Ammon's horn (tissue), 1 donor: ENCODE measurements around the gene WFS1.

Experiments used
- DNase-seq: peaks from one replicate; pipeline ENCODE4 v3.0.0-alpha.2; 2016; ENCODE audit warnings: low spot score

Gene WFS1

DNA sequence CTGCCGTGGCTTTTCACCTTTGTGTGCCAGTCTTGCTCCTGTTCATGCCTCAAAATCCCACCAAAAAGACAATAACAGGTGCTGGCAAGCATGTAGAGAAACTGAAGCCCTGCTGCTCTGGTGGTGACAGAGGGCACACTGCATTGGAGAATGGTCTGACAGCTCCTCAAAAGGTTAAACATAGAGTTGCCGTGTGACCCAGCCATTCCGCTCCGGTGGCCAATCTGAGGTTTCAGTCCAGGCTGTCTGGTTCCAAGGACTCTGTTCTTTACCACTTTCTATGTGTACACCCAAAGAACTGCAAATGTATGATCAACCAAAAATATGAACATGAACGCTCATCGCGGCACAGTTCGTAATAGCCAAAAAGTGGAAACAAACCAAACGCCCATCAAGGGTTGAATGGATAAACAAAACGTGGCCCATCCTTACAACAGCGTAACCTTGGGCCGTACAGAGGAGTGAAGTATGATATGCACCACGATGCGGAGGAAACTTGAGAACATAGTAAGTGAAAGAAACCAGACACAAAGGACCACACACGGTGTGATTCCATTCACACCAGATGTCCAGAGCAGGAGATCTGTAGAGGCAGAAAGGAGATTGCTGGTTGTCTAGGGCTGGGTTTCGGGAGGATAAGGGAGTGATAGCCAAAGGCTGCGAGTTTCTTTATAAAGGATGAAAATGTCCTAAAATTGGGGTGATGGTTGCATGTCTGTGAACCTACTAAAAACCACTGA lies 33.6 kb upstream of the WFS1 start:
- DNase-seq = no peak

DNA sequence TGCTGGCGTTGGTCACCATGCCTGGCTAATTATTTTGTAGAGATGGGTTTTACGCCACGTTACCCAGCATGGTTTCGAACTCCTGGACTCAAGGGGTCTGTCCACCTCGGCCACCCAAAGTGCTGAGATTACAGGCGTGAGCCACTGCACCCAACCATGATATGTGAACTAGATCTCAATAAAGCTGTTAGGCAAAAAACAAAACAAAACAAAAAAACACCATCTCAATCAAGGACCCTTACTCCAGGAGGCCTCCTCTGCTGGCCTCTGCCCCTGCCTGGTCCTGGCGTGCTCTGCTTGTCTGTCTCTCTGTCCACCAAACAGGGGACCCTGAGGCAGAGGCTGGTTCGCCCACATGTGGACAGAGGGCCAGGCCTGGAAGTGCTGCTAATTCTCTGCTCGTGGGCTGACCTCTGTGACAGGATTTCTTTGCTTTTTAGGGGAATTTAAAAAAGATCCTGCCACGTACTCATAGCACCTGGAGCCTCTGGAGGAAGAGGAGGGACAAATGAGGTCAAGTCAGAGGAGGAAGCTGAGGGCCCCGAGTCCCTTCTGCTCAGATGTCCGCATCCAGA lies 32.7 kb upstream of the WFS1 start:
- no peak for DNase-seq

DNA sequence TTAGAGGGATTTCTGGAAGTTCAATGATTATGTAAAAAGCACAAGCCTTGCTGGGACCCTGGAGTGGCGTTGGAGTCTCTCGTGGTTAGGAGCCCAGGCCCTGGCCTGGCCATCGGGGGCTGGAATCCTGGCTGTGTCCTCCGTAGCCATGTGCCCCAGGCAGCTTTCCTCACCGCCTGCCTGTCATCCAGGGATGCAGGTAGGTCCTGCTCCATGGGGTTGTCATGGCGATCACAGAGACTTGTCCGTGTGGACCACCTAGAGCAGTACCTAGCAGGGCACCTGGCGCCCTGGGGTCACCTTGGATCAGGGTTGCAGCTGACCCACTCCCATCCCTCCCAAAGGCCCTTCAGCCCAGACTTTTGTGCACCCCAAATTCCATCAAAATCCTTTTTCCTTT lies 30.2 kb upstream of the WFS1 start:
- DNase-seq = no peak

- DNase-seq = no peak
These were observed 29.7 kb upstream of the WFS1 start for GRCh38 chr4:6239968-6240367.

DNA sequence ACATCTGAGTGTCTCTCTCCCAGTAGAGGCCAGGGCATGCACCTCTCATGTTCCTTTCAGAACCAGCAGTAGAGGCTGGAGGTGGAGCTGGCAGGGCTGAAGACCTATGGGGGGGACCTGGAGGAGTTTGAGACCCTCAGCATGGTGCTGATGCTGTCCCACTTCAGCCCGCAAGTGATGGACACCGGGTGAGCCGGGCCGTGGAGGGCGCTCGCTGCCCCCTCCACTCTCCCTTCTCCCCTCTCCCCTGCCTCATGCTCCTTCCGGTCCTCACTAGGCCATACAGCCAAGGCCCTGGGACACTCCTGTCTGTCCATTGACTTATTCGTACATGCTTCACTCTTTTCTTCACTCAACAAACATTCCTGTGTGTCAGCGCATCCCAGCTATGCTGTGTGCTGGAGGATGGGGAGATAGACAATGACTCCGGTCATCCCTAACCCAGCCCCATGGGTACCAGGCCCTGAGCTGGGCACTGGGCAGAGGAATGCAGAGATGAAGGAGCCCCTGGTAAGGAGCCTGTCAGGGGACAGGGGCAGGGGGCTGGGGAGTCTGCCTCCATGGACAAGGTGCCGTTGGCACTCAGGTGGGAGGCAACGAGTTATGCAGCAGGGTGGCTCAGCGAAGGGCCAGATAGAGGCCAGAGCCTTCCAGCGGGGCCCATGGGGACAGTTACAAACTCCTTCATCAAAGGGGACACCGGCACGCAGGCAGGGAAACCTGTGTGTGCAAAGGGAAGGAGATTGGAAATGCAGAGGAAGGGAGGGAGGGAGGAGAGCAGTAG lies 28.4 kb upstream of the WFS1 start:
- no peak for DNase-seq

- DNase-seq = no peak
These were observed 27.2 kb upstream of the WFS1 start for GRCh38 chr4:6242271-6243029.

DNA sequence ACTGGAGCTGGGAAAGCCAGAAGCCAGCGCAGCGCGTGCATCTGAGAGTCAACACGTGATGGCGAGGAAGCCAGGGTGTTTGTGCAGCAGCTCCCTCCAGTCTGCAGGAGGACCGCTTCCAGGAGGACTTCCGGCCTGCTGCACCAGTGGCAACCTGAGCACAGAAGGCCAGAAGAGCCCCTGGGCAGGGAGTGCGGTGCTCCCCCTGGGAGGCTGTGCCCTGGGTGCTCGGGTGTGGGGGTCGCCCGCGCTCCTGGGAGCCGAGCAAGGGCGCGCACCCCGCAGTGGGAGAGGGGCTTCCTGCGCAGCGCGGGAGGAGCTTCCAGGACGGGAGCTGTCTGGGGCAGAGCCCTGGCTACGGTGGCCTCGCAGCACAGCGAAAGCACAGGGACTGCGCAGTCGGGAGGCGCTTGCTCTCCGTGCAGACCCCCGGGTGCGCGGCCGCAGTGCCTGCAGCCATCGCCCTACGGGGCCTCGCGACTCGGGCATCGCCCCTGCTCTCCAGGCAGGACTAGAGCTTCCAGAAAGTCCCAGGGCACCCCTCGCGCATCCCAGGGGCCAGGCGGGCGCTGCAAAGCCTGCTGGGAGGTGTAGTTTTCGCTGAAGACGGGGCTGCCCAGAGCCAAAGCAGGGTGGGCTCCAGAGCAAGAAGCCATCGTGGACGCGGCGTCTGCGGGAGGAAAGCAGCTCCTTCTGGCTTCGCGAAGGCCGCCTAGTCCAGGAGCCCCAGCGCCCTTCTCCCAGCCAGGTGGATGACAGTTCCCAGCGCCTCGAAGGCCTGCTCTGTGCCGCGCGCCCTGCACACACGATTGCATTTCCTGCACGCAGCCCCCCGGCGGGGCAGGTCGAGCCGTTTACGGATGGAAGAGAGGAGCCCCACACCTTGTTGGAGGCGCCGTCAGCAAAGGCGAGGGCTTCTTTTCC lies 24.1 kb upstream of the WFS1 start:
- peak; percentile 69 for DNase-seq

- DNase-seq = no peak
These were observed 23.4 kb upstream of the WFS1 start for GRCh38 chr4:6246170-6246634.

DNA sequence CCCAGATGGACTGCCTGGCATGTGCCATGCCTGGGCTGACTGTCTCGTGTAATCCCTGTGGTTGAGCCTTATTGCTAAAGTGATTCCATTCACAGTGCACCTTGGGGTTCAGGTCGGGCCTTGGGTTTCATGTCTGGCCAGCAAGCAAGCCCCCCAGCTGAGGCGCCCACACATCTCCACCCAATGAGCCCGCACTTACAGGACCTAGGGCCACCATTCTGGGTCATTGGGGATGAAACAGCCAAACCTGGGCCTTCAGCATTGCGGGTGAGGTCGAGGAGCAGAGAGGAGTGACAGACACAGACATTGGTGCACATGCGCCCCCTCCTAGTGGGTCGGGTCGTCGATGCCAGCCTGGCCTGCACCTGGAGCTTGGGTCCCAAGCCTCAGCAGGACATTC lies 21.3 kb upstream of the WFS1 start:
- no peak for DNase-seq

DNA sequence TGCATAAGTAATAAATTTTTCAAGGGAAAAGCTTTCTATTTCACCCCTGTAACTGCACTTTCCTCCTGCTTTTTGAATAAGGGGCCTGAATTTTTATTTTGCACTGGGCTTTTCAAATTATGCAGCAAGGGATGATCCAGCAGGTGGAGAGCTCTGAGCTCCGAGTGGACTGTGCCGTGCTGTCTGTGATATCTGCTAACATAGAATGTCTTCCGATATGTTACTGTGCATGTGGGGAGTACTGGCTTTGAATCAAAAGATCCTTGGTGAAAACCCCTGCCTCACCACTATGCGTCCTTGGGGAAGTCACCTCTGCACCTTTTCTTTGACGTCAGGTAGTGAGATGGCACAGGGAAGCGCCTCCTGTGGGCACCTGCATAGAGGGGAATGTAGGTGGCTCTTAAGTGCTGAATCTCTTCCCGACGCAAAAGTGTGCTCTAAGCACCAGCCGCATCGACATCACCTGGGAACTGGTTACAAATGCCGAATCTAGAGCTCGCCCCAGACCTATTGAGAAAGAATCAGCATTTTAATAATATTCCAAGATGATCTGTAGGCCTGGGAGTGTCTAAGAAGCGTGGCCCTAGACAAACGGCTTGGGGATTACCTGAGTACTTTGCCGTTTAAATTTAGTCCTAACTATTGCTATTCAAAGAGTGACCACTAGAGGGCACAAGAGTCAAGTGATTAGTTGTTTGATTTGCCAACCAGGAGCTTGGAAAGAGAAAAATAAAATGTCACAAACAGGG lies 19.2 kb upstream of the WFS1 start:
- peak; percentile 79 for DNase-seq

DNA sequence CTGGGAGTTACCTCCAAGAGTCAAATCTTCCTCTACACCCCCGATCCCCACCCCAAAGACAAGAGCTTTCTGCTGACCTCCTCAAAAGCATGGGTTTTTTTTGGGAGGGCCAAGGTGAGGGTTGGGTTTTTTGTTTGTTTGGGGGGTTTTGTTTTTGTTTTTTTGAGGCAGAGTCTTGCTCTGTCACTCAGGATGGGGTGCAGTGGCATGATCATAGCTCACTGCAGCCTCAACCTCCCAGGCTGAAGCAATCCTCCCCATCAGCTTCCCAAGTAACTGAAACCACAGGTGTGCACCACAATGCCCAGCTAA lies 18.7 kb upstream of the WFS1 start:
- no peak for DNase-seq

GRCh38 chr4:6251365-6251764 lies 18.3 kb upstream of the WFS1 start:
- DNase-seq = no peak

DNA sequence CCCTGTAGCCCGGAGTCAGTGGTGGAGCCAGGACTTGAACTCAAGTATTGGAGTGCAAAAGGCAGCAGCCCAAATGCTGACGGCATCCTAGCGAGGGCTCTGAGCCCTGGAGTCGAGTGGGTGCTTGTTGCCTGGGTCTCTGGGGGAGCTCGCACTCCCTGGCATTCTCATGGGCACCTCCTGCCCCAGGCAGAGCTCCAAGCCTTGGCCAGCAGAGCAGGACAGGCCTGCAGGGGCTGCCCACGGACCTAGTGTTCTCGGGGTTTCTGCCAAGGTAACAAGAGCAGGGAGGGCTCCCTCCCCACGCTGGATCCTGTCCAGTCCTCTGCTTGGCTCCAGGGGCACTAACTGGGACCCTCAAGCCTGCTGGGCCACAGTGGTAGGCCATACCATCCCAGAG lies 17.6 kb upstream of the WFS1 start:
- DNase-seq = peak; percentile 77

DNA sequence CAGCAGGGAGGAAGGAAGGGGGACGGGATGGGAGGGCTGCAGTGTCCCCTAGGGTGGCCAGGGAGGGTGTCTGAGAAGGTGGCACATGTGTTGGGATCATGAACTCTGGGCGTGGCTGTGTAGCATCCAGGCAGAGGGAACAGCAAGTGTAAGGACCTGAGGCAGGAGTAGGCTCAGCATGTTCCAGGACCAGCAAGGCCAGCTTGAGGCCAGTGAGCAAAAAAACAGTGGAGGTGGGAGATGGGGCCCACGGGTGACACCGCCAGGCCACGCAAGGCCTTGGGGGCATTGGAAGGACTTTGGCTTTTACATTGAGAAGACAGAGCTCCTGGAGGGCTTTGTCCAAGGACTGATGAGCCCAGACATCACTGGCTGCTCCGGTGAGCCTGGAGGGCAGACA lies 16.5 kb upstream of the WFS1 start:
- DNase-seq = no peak

DNA sequence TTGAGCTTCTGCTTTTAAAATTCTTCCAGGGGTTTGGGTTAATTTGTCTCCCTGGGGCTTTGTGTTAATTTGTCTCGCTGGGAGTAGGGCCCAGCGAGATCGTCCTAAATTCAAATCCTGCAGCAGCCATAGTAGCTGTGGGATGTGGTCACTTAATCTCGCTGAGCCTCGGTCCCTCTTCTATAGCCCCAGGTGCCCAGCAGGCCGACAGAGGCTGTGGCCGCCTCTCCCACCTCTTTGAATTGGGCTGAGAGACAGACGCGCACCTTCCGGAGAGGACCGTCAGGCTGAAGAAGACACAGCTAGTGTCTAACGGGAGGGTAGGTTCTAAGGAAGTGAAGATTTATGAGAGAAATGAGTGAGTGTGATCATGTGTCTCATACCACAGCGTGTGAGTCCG lies 15.7 kb upstream of the WFS1 start:
- no peak for DNase-seq

DNA sequence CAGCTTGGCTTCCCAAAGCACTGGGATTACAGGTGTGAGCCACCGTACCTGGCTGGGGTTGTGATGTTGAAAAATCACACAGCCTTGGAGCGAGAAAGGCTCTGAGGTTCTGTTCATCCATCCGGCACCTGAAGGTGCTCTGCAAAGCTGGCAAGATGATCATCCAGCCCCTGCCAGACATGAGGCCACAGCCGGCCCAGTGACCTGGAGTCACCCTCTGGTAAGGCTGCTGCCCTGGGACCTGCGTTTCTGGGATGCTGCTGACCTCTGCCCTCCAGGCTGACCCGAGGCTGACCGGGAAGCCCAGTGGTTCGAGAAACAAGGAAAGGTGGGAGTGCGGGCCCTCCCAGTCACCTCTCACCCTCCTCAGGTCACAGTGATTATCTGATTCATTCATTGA lies 13.5 kb upstream of the WFS1 start:
- no peak for DNase-seq

DNA sequence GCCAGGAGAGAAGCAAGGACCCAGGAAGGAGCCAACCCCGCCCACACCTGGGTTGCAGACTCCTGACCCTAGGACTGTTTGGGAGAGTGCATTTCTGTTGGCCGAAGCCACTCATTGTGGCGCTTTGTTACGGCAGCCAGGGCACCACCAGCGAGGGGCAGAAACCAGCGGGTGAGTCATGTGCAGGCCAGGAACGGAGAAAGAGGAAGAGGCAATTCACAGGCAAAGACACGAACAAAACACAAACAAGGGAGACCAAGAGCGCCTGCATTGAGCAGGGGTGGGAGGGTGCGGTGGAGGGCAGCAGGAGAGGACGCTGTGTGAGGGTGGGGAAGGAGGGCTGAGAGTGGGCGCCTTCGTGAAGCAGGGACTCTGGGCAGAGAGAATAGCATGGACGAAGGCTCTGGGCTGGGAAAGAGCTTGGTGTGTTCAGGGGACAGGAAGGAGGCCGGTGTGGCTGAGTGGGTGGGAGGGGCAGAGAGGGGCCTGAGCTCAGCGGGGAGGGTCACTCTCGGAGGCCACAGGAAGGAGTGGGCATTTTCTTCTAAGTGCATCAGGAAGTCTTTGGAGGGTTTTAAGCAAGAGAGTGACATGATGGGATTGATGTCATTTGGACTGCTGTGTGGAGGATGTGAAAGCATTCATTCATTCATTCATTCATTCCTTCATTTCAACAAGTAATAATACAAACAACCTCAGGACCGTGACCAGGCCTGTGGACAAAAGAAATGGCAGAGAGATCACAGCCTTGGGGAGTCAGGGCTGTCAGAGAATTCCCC lies 12.2 kb upstream of the WFS1 start:
- no peak for DNase-seq

GRCh38 chr4:6258026-6258360 lies 11.7 kb upstream of the WFS1 start:
- DNase-seq = no peak

DNA sequence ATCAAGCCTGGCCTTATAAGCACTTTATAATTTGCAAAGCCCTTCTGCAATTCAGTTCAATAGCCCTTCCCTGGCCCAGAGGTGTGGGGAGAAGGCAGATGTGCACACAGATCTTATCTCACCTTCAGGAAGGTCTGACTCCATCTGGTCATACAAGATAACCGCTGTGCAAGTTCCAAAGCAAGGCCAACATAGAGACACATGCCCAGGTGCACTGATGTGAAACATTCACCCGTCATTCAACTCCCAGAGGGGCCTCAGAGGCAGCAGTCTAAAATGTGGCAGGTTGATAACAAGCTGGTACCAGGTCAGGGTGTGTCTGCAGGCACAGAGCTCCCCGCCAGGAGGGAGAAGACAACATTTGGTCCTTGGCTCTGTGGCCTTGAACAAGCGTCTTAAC lies 10.9 kb upstream of the WFS1 start:
- DNase-seq = no peak

DNA sequence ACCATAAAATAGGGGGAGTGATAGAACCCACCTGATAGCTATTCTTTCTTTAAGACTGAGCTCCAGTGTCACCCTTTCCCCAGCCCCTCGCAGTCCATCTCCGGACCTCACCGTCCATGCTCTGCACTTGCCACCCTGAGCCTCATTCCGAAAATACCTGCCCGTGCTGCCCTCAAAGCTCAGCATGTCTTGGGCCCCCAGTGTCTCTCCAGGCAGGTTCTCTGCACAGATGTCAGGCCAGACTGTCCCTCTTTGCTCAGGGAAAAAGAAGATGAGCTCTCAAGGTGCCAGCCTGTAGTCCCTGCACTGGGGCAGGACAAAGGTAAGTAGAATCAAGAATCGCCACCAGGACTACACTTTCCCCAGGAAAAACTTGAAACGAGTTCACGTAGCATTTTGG lies 9.8 kb upstream of the WFS1 start:
- no peak for DNase-seq
